HFF-Myc (cell line): ENCODE data around the gene TEX29.

ENCODE experiments used
- DNase-seq: peaks from one replicate; pipeline ENCODE4 v3.0.0-alpha.2; 2011; ENCODE audit warnings: low read depth; ENCODE audit errors: extremely low read depth
- H3K4me3 ChIP-seq: replicated peaks from 2 replicates; pipeline ENCODE4 v1.5.1; 2011; ENCODE audit warnings: low read depth, mild to moderate bottlenecking, control low read depth, low read length
- CTCF ChIP-seq: IDR thresholded peaks from 2 replicates; pipeline ENCODE4 v1.5.1; 2012; ENCODE audit warnings: mild to moderate bottlenecking, low read depth, low read length, control low read depth; ENCODE audit errors: missing control alignments

Gene TEX29

DNA sequence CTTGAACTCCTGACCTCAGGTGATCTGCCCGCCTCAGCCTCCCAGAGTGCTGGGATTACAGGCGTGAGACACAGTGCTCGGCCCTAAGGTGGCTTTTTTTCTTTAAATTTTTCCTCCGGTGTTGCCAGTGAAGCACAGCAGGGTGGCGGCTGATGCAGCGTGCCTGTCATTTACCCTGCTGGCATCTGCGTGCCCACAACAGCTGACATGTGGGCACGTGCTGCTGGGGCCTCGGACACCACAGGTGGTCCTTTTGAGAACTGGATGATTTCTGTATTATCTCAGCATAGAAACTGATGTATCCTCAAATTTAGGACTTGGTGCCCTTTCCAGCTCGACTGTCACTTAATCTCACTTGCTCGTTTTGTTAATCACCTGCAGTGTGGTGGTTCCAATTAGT is 31.2 kb upstream of the TEX29 start:
- no peak for TF ChIP-seq CTCF
- H3K4me3 ChIP-seq: no peak overlapping the region
- DNase-seq: no peak

- no peak for TF ChIP-seq CTCF
- H3K4me3 ChIP-seq: no peak overlapping the region
- DNase-seq: no peak
Observed at GRCh38 chr13:111291908-111292307, 28.5 kb upstream of the TEX29 start.

- no peak for DNase-seq
- no peak for TF ChIP-seq CTCF
- H3K4me3 ChIP-seq: no peak overlapping the region
Observed at GRCh38 chr13:111292710-111293485, 27.5 kb upstream of the TEX29 start.

GRCh38 chr13:111295886-111296285 is 24.6 kb upstream of the TEX29 start:
- DNase-seq: no peak
- H3K4me3 ChIP-seq: no peak overlapping the region
- no peak for TF ChIP-seq CTCF

- no peak for TF ChIP-seq CTCF
- H3K4me3 ChIP-seq: no peak overlapping the region
- no peak for DNase-seq
Observed at GRCh38 chr13:111296417-111296816, 24.0 kb upstream of the TEX29 start.

GRCh38 chr13:111298214-111298975 is 22.0 kb upstream of the TEX29 start:
- no peak overlapping the region for H3K4me3 ChIP-seq
- no peak for DNase-seq
- TF ChIP-seq CTCF: no peak
